ENCODE measurements around the gene SYTL3.

Gene SYTL3

DNA sequence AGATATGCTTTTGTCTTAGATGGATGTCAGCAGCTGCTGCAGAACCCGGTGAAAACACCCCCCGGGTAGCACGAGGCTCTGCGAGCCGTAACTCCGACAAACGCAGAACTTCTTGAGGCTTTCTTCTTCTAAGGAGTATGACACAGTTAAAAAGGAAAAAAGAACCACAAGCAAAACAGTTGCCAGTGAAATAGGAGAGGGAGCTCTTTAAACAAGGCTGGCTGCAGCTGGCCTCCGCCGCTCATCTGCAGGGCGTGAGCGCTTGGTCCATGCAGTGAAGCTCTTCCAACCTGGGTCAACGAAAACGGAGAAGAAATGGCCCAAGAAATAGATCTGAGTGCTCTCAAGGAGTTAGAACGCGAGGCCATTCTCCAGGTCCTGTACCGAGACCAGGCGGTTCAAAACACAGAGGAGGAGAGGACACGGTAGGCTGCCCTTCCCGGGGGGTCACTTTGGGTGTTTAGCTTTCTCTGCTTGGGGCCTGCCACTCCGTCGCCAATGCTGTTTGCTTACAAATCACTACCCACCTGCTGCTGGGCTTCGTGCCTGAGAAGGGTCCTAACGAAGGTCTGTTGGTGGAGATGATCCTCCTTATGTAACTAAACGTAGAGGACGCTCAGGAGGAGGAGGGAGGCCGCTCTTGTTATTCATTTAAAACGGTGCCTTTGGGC lies 13.2 kb downstream of the SYTL3 start:
- H3K27ac ChIP-seq: peak overlapping the region in 1 of 2 donors; percentile 40
- TF ChIP-seq, protein P1, sequence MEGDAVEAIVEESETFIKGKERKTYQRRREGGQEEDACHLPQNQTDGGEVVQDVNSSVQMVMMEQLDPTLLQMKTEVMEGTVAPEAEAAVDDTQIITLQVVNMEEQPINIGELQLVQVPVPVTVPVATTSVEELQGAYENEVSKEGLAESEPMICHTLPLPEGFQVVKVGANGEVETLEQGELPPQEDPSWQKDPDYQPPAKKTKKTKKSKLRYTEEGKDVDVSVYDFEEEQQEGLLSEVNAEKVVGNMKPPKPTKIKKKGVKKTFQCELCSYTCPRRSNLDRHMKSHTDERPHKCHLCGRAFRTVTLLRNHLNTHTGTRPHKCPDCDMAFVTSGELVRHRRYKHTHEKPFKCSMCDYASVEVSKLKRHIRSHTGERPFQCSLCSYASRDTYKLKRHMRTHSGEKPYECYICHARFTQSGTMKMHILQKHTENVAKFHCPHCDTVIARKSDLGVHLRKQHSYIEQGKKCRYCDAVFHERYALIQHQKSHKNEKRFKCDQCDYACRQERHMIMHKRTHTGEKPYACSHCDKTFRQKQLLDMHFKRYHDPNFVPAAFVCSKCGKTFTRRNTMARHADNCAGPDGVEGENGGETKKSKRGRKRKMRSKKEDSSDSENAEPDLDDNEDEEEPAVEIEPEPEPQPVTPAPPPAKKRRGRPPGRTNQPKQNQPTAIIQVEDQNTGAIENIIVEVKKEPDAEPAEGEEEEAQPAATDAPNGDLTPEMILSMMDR (IDR thresholded peaks at IDR 0.05): no peak
- H3K4me3 ChIP-seq: peak overlapping the region; percentile 44
- no peak for DNase-seq (ENCODE audit: low spot score)

DNA sequence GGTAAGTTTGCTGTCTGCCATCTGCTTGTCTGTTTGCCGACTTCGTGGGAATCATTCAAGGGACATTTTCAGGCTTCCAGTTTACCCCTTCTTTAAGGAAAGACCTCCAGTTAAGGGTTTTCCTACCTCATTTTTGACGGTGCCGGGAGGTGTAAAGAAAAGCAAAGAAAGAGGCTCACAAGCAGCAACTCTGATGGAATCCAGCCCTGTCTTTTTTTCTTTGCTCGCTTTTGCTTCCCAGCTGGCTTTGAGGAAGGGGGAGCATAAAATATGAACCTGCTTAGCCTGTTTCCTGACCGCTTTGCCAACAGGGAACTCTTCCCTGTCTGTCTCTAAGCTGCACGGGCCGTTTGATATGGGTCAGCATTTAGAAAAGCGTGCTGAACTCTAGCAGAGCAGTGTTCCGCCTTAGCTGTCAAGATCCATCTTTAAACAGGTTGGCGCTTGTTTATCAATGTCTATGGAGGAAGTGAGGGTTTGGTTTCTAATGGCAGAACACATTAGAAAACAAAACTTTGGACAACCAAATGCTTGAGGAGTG lies 13.8 kb downstream of the SYTL3 start:
- DNase-seq (ENCODE audit: low spot score): no peak

DNA sequence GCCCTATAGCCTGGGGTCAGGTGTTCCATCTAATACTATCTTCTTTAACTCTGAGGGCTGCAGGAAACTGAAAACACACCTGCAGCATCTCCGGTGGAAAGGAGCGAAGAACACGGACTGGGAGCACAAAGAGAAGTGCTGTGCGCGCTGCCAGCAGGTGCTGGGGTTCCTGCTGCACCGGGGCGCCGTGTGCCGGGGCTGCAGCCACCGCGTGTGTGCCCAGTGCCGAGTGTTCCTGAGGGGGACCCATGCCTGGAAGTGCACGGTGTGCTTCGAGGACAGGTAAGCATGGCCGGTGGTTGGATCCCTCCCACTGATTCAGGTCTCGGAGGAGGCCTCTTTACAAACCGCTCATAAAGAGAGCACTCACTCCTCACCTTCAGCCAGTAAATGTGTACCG lies 15.5 kb downstream of the SYTL3 start:
- TF ChIP-seq, protein P1 (IDR thresholded peaks at IDR 0.05): no peak
- no peak overlapping the region for H3K4me3 ChIP-seq
- no peak overlapping the region for H3K27ac ChIP-seq
- no peak for DNase-seq (ENCODE audit: low spot score)

More for the DNA sequence above, 13.8 kb downstream of the SYTL3 start:
- TF ChIP-seq, protein P1 (IDR thresholded peaks at IDR 0.05): no peak
- peak overlapping the region in 1 of 2 donors; percentile 40 for H3K27ac ChIP-seq
- peak overlapping the region; percentile 44 for H3K4me3 ChIP-seq

DNA sequence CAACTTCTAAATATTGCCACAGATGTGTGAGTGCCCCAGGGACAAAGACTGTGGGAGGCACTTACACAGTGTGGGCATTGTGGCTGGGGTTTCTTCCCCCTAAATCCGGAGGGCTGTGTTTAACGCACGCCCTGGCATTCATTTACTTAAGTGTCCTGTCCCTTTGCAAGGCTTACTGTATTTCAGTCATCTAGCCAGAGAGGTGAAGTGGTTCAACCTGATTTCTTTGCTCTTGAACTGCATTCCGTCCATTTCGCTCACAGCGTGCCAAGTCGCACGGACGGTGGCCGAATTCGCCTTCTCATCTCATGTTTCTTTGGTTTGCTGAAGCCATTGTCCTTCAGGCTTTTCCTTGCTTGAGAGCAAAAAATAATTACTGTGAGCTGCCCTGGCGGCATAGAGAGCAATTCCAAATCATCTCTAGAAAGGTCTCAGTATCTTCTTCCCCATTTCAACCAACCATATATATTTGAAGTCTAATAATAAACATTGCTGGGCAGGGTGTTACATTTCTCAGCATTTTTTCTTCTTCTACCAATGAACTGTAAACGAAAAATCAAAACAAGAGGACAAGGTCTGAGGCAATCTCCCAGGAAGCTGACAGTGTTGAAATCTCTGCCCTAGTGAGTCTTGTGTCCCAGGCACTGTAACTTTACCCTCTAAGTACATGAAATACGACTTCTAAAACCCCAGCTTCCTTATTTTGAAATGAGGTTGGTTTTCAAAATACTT lies 16.9 kb downstream of the SYTL3 start:
- Histone ChIP-seq H3K4me3 (no peak overlapping the region), H3K27ac (peak overlapping the region in 1 of 2 donors; percentile 42)
- TF ChIP-seq, protein P1 (IDR thresholded peaks at IDR 0.05): no peak
- no peak for DNase-seq (ENCODE audit: low spot score)

DNA sequence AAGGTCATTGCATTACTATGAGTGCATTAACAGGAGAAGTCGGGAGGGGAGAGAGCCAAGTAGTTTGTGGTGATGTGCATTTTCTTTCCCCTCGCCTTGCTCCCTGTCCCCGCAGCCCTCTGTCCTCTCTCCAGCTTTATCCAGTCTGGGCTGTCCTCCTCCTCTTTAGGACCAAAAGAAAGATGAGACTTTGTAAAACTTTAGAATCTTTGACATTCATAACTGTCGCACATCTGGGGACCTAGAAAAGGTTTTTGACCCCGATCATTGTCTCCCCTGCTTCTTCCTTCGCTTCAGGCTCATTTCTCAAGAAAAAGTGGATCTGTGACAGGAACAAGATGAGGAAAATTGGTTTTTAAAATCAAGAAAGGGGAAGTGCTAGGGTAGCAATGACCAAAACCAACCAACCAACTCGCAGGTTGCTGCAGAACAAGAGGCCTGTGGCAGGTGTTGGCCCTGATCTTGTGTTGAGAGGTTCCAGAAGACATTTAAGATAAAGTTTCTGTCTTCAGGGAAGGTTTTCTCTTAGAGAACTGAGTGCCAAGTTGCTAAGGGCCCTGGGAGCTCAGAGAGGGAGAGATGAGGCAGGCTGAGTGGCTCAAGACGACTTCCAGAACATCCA lies 17.6 kb downstream of the SYTL3 start:
- DNase-seq (ENCODE audit: low spot score): no peak
- TF ChIP-seq, protein P1 (IDR thresholded peaks at IDR 0.05): no peak
- Histone ChIP-seq H3K4me3 (no peak overlapping the region), H3K27ac (peak overlapping the region in 1 of 2 donors; percentile 31)

DNA sequence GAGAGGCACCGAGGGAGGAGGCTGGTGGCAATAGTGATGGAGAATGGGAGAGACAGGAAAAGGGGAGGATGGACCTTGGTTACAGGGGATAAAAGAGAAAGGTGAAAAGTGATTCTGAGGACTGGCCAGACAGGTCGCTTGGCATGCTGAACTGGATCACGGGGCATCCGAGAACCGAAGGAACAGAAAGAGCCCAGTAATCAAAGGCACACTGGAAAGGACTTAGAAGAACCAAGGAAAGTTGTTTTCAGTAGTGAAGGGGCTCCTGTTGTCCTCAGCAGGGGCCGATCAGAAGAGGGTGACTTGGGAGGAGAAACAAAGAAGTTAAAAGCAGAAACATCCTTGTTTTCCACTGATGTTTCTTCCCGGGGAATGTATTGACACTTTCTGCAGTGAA lies 18.9 kb downstream of the SYTL3 start:
- TF ChIP-seq, protein P1 (IDR thresholded peaks at IDR 0.05): no peak
- DNase-seq (ENCODE audit: low spot score): no peak
- no peak overlapping the region for H3K27ac ChIP-seq
- no peak overlapping the region for H3K4me3 ChIP-seq

Data from coronary artery (tissue), 2 donors.